ENCODE measurements around the gene KLHL10.

- TF ChIP-seq POLR2A (IDR thresholded peaks at IDR 0.05; ENCODE audit: insufficient read depth in 1 of 2, low read depth in 2 of 2, low read length in 2 of 2), result no peak
- no peak for TF ChIP-seq SUZ12 (IDR thresholded peaks at IDR 0.05; ENCODE audit: low read depth, low read length)
These were observed 34.3 kb upstream of the KLHL10 start for GRCh38 chr17:41803049-41804020.
